HEK293 (cell line): Measurements from ENCODE around the gene ATF1.
"Not testable (repeated sequence)": the region's sequence is repeated elsewhere in the genome, so short reads cannot be mapped to it uniquely, and the experiment has no call there.

ENCODE experiments used
- CTCF ChIA-PET: fragments of 350-600 bp; formaldehyde crosslinking; extraction: SDS; loops from one replicate; lab custom pipeline; 2021; ENCODE audit warnings: antibody characterized with exemption; lab: Yijun Ruan, JAX
- POLR2A ChIA-PET: fragments of 300-600 bp; formaldehyde crosslinking; extraction: SDS; loops from one replicate; lab custom pipeline; 2020; ENCODE audit warnings: antibody characterized with exemption, inconsistent platforms; lab: Yijun Ruan, JAX
- H3K27ac ChIP-seq: fragments of 200-500 bp; sonication (Bioruptor generic); 2 replicates; pipeline ENCODE4 v1.5.1; 2014; ENCODE audit warnings: low read depth, low read length, control low read depth, inconsistent platforms; ENCODE audit errors: extremely low read depth
- H3K36me3 ChIP-seq, 2 experiments: fragments of 200-500 bp in 1 of 2; sonication (Bioruptor generic) in 1 of 2; 1 replicate in 1 of 2; 2 replicates in 1 of 2; pipeline ENCODE4 v1.5.1; 2014 to 2017; ENCODE audit warnings: inconsistent platforms in 2 of 2, low read length in 2 of 2; ENCODE audit not compliant: control insufficient read depth in 2 of 2, insufficient read depth in 1 of 2
- H3K4me1 ChIP-seq: fragments of 200-500 bp; sonication (Bioruptor generic); 2 replicates; pipeline ENCODE4 v1.5.1; 2014; ENCODE audit warnings: mild to moderate bottlenecking, low read length, inconsistent platforms; ENCODE audit not compliant: control insufficient read depth, insufficient read depth
- H3K4me3 ChIP-seq: 2 replicates; pipeline ENCODE4 v1.5.1; 2011; ENCODE audit warnings: low read depth, mild to moderate bottlenecking, control low read depth, low read length, moderate library complexity
- H3K9me3 ChIP-seq: fragments of 200-500 bp; sonication (Bioruptor generic); 2 replicates; pipeline ENCODE4 v1.5.1; 2014; ENCODE audit warnings: low read depth, low read length, inconsistent platforms; ENCODE audit not compliant: control insufficient read depth, insufficient read depth
- BCL11B ChIP-seq: fragments of 450-650 bp; formaldehyde crosslinking; IDR thresholded peaks from 2 replicates; pipeline ENCODE4 v1.5.1; 2016; ENCODE audit warnings: low read depth, missing biosample characterization, missing genetic modification characterization
- KLF17 ChIP-seq: fragments of 450-650 bp; formaldehyde crosslinking; IDR thresholded peaks from 2 replicates; pipeline ENCODE4 v1.5.1; 2016; ENCODE audit warnings: missing biosample characterization, missing genetic modification characterization
- MZF1 ChIP-seq: fragments of 450-650 bp; formaldehyde crosslinking; IDR thresholded peaks from 2 replicates; pipeline ENCODE4 v1.5.1; 2017; ENCODE audit warnings: missing biosample characterization, missing genetic modification characterization, borderline replicate concordance
- PBX3 ChIP-seq: sonication (generic); formaldehyde crosslinking; IDR thresholded peaks from 2 replicates; pipeline ENCODE4 v1.8.1; 2022; ENCODE audit warnings: mild to moderate bottlenecking, moderate library complexity, missing genetic modification reagents
- RBAK ChIP-seq: fragments of 450-650 bp; formaldehyde crosslinking; IDR thresholded peaks from 2 replicates; pipeline ENCODE4 v1.5.1; 2016; ENCODE audit warnings: missing biosample characterization, missing genetic modification characterization
- ZFP37 ChIP-seq: fragments of 450-650 bp; formaldehyde crosslinking; IDR thresholded peaks from 2 replicates; pipeline ENCODE4 v1.5.1; 2016; ENCODE audit warnings: missing biosample characterization, missing genetic modification characterization
- ZNF146 ChIP-seq: fragments of 450-650 bp; formaldehyde crosslinking; IDR thresholded peaks from 2 replicates; pipeline ENCODE4 v1.5.1; 2016; ENCODE audit warnings: missing biosample characterization, missing genetic modification characterization
- ZNF16 ChIP-seq: fragments of 450-650 bp; formaldehyde crosslinking; IDR thresholded peaks from 2 replicates; pipeline ENCODE4 v1.5.1; 2016; ENCODE audit warnings: low read depth, missing biosample characterization, missing genetic modification characterization
- ZNF169 ChIP-seq: fragments of 450-650 bp; formaldehyde crosslinking; IDR thresholded peaks from 2 replicates; pipeline ENCODE4 v1.5.1; 2016; ENCODE audit warnings: missing biosample characterization, missing genetic modification characterization
- ZNF292 ChIP-seq: fragments of 450-650 bp; formaldehyde crosslinking; IDR thresholded peaks from 2 replicates; pipeline ENCODE4 v1.5.1; 2016; ENCODE audit warnings: low read depth, missing biosample characterization, missing genetic modification characterization, borderline replicate concordance
- ZNF335 ChIP-seq: fragments of 450-650 bp; formaldehyde crosslinking; conservative IDR thresholded peaks from 2 replicates; pipeline ENCODE4 v1.5.1; 2016; ENCODE audit warnings: missing biosample characterization, missing genetic modification characterization
- ZNF350 ChIP-seq: fragments of 450-650 bp; formaldehyde crosslinking; IDR thresholded peaks from 2 replicates; pipeline ENCODE4 v1.5.0; 2017; ENCODE audit warnings: missing biosample characterization, mild to moderate bottlenecking, missing genetic modification characterization
- ZNF510 ChIP-seq: fragments of 450-650 bp; formaldehyde crosslinking; IDR thresholded peaks from 2 replicates; pipeline ENCODE4 v1.5.1; 2018; ENCODE audit warnings: mild to moderate bottlenecking, missing genetic modification characterization, missing biosample characterization; ENCODE audit not compliant: insufficient replicate concordance
- ZNF548 ChIP-seq: fragments of 450-650 bp; formaldehyde crosslinking; IDR thresholded peaks from 2 replicates; pipeline ENCODE4 v1.5.1; 2016; ENCODE audit warnings: missing biosample characterization, missing genetic modification characterization
- ZNF558 ChIP-seq: fragments of 450-650 bp; formaldehyde crosslinking; IDR thresholded peaks from 2 replicates; pipeline ENCODE4 v1.5.1; 2016; ENCODE audit warnings: missing biosample characterization, missing genetic modification characterization
- ZNF623 ChIP-seq: fragments of 450-650 bp; formaldehyde crosslinking; IDR thresholded peaks from 2 replicates; pipeline ENCODE4 v1.5.1; 2016; ENCODE audit warnings: missing biosample characterization, missing genetic modification characterization
- ZNF645 ChIP-seq: fragments of 450-650 bp; formaldehyde crosslinking; IDR thresholded peaks from 2 replicates; pipeline ENCODE4; 2016; ENCODE audit warnings: missing biosample characterization, missing genetic modification characterization
- ZNF658 ChIP-seq: fragments of 450-650 bp; formaldehyde crosslinking; IDR thresholded peaks from 2 replicates; pipeline ENCODE4; 2016; ENCODE audit warnings: missing biosample characterization, missing genetic modification characterization
- ZNF76 ChIP-seq: fragments of 450-650 bp; formaldehyde crosslinking; IDR thresholded peaks from 2 replicates; pipeline ENCODE4; 2016; ENCODE audit warnings: low read depth, missing biosample characterization, missing genetic modification characterization, borderline replicate concordance
- ZNF837 ChIP-seq: fragments of 450-650 bp; formaldehyde crosslinking; IDR thresholded peaks from 2 replicates; pipeline ENCODE4 v1.5.1; 2016; ENCODE audit warnings: missing biosample characterization, missing genetic modification characterization

ATF1 gene

GRCh38 chr12:50820177-50820576 lies 56.3 kb downstream of the ATF1 start (continued):
- no peak for TF ChIP-seq BCL11B (tag by site-specific recombination)
- TF ChIP-seq MZF1 (tag by site-specific recombination) = no peak
- no peak for TF ChIP-seq ZNF837 (tag by site-specific recombination)
- no peak for TF ChIP-seq ZNF548 (tag by site-specific recombination)

- TF ChIP-seq ZNF169 (no peak), ZNF558 (tag by site-specific recombination) (no peak), ZNF146 (no peak), ZNF76 (tag by site-specific recombination) (no peak), PBX3 (no peak), ZNF658 (no peak), ZNF645 (tag by site-specific recombination) (no peak), ZNF350 (tag by site-specific recombination) (no peak), KLF17 (no peak), ZFP37 (tag by site-specific recombination) (no peak), ZNF623 (tag by site-specific recombination) (no peak), ZNF292 (no peak)
- peaks cover 4 to 14% of the 10 kb centered on the region in 2 experiments for H3K36me3 ChIP-seq
- H3K27ac ChIP-seq = no peak overlapping the region
- CTCF ChIA-PET = interaction anchor here (0.6 to 1.2 kb wide), 3 partner anchors 108 to 519 kb away, joined by 3 to 7 read pairs (median 4); no protein-coding TSS in a partner anchor
- H3K4me1 ChIP-seq = no peaks in the 10 kb centered on the region
- POLR2A ChIA-PET = no interaction called here
- H3K4me3 ChIP-seq = no peak overlapping the region
- no peaks in the 10 kb centered on the region for H3K9me3 ChIP-seq
Observed at GRCh38 chr12:50822082-50822481, 58.2 kb downstream of the ATF1 start.

- POLR2A ChIA-PET, H3K9me3 ChIP-seq, H3K36me3 ChIP-seq, H3K4me3 ChIP-seq, H3K4me1 ChIP-seq, CTCF ChIA-PET, H3K27ac ChIP-seq: not testable (repeated sequence)
Observed at GRCh38 chr12:50823724-50824123, 59.8 kb downstream of the ATF1 start.

- Histone ChIP-seq H3K4me3 (no peak overlapping the region), H3K4me1 (no peaks in the 10 kb centered on the region), H3K36me3 (no peaks in the 10 kb centered on the region), H3K9me3 (no peaks in the 10 kb centered on the region), H3K27ac (no peak overlapping the region)
- POLR2A ChIA-PET = interaction anchor here (0.7 to 1.4 kb wide), 3 partner anchors 201 to 516 kb away, joined by 3 to 5 read pairs (median 4); partner anchors contain the start of genes CSRNP2 and SLC11A2
- CTCF ChIA-PET = interaction anchor here (0.6 to 4.8 kb wide), 19 partner anchors 45 to 1047 kb away, joined by 3 to 55 read pairs (median 4); partner anchors contain the start of gene SLC11A2
- TF ChIP-seq ZNF510 = no peak
- no peak for TF ChIP-seq ZNF16 (tag by site-specific recombination)
- 0 out of 2 replicates have a peak, but pooled peaks have one; percentile 24 for TF ChIP-seq ZNF335 (tag by site-specific recombination)
- TF ChIP-seq RBAK = no peak
- TF ChIP-seq, all 188 proteins: peak for 1
Observed at GRCh38 chr12:50824914-50825313, 61.0 kb downstream of the ATF1 start.
